ENCODE data around the gene UCHL1.

UCHL1 gene

DNA sequence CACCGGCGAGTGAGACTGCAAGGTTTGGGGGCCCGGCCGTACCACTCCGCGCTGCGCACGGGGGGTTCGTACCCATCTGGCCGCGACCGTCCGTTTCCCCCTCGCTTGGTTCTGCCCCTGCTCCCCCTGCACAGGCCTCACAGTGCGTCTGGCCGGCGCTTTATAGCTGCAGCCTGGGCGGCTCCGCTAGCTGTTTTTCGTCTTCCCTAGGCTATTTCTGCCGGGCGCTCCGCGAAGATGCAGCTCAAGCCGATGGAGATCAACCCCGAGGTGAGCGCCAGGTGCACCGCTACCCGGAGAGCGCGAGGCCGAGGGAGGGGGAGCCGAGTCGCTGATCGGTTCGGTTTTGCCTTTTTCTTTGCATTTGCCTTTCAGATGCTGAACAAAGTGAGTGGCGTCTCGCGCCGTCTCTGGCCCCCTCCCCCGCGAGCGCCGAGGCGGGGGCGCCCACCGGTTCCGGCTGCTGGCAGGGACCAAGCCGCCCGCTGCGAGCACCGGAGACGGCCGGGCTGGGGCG, at the start of gene UCHL1:
TSS of gene UCHL1 (plus strand) at position 189 of the 517 bp plus-strand sequence. CDS start at position 238, 49 bp downstream.
- no peak for DNase-seq (ENCODE audit: low read depth in 2 of 2)

DNA sequence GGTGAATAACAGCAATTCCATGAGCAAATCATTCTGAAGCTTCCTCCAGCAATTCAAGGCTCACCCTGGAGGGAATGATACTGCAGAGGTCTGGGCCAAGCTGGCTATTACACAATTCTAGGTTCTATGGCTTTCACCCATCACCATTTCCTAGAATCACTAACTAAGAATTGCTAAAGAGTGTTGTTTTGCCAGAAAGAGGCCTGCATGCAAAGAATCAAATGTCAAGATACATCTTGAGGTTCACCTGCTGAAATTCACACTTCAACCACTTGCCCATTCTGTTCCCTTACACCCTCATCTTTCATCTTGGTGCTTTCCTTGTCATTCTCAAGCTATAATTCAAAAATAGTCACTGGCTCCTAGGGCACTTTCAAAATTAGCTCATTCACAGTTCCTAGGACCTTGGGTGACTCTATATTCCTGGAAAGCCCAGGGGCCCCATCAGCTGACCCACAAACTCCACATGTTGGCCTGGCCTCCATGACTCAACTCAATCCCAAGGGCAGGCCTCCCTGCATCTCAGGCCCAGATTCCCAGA, 49.4 kb upstream of the UCHL1 start:
- DNase-seq (ENCODE audit: low read depth in 2 of 2) = no peak

DNA sequence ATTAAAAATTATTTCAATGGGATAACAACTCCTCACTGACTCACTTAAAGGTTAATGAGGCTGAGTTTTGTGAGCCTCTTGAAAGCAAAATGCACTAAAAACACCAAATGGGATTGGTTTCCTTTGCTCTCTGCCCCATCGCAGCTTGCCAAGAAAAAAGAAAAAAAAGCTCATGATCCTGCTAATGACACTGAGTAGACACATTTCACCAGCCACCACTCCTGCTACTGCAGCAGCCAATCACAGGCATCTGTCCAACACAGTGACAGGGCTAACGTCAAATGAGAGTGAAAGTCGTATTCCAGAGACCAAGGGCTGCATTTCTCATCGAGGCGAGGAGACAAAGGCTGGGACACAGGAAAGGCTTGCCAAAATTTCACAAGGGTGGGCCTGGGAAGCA, 47.5 kb upstream of the UCHL1 start:
- no peak for DNase-seq (ENCODE audit: low read depth in 2 of 2)

DNA sequence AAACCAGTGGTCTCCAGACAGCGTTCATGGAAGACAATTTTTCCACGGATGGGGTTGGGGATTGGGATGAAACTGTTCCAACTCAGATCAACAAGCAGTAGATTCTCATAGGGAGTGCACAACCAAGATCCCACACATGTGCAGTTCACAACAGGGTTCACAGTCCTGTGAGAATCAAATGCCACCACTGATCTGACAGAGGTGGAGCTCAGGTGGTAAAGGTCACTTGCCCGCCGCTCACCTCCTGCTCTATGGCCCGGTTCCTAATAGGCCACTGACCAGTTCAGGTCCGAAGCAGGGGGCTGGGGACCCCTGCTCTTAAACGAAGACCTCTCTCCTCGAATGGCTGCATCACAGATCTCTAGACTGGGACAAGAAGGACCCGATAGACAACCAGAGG, 46.8 kb upstream of the UCHL1 start:
- no peak for DNase-seq (ENCODE audit: low read depth in 2 of 2)

DNA sequence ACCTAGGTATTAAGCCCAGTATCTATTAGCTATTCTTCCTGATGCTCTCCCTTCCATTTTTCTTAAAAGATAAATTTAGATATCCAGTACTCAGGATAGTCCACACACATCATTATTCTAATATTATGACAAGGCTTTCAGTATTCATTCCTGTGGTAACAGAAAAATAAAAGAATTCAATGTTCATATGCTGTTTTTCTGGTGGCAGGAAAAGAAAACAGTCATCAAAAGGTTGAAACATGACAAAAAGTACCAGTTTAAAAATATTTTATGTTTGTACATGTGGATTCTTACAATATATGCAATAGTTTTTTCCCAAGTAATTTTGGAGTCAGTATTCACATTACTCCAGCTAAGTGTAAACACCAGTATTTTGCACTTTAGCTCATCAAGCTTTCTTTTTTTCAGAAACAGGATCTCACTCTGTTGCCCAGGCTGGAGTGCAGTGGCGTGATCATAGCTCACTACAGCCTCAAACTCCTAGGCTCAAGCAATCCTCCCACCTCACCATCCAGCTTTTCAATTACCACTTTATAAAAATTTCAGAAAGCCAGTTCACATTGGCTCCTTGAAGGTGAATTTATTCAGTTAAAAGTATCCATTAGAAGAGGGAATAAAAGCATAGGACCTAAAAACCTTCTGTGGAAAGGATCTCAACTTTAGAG, 44.6 kb upstream of the UCHL1 start:
- DNase-seq (ENCODE audit: low read depth in 2 of 2) = no peak

DNA sequence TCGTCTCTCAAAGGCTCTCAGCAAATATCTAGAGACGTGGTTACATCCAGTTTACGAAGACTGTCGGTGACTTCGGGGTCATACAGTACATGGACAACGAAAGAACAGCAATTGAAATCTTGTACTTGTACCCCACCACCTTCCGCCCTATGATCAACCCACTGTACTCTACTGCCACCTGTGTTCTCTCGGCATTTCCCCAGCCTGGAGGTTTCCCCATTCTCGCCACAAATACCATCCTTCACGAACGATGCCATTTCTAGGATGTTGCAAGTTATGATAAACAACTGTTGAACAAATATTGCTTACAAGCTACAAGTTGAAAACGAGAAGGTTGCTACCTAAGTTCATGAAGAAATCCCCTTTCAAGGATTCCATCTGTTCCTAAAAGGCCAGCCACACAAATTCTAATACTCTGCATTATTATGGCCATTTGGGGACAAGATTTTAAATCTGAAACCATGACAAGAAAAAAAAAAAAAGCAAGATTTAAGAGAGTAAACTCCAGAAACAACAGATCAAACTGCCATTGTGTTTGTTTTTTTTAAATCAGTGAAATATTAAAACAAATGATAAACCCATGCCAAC, 44.0 kb upstream of the UCHL1 start:
- no peak for DNase-seq (ENCODE audit: low read depth in 2 of 2)

DNA sequence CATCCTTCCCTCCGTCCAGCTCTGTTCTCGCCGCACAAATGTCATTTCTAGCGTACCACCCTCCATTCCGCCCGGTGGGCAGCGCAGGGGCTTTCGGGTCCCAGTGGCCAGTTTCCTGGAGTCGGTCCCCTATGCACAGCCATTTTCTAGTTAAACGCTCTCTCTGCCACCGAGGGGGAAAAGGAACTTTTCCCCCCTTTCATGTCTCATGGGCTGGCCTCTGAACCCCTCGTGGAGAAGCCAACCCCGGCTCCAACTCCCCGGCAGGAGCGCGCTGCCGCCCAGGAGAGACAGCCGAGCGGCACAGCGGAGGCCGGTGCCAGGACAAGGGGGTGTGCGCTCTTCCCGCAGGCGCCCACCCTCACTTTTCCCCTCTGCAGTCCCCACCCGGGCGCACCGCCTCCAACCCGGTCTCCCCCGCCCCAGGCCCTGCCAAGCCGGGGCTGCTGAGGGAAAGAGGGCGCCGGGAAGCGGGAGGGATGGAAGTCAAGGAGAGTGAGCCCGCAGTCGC, 43.0 kb upstream of the UCHL1 start:
- DNase-seq (ENCODE audit: low read depth in 2 of 2) = no peak

DNA sequence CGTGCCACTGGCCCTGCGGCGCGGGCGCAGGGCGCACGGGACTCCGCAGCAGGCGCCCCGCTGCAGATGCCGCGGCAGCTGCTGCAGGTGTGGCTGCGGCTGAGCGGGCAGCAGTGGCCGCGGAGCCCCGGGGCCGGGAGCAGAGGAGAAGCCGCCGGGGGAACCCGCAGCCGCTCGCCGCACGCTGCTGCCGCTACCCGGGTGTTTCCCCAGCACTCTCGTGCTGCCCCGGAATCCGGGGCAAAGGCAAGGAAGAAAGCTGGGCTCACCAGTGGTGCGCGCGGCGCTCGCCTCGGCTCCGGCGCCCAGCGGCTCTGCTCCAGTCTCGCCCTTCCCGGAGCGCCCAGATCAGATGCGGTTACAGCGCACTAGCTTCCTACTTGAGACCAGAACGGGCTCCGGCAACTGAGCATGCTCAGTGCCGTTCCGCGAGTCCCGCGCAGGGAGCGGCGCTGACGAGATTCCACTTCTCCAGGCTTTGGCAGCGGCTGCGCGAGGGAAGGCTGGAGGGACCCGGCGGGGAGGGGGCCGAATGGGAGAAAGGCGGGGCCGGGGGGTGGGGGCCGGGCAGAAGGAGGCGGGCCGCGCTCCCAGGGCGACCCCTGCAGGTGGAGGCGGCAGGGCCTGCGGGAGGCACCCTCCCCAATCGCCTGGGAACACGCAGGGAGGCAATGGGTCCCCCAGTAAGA, 42.4 kb upstream of the UCHL1 start, which contains the start of gene APBB2:
TSS of gene APBB2 (minus strand) at position 407 of the 689 bp plus-strand sequence. CDS start 181,288 bp downstream, outside the sequence.
- DNase-seq (ENCODE audit: low read depth in 2 of 2) = no peak

DNA sequence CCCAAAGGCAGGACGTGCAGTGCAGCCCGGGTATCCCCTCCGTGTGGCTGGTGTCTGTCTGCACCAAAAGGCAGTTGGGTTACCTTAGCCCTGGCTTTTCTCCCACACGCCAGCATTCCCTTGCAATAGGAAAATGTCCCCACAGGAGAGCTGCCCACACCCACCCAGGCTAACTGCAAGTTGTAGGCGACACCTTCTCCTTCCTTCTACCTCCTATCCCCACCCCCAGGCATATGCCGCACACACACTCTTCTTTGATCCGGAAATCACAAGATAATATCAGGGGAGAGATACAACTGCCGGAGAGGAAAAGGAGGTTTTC, 41.9 kb upstream of the UCHL1 start:
- no peak for DNase-seq (ENCODE audit: low read depth in 2 of 2)

DNA sequence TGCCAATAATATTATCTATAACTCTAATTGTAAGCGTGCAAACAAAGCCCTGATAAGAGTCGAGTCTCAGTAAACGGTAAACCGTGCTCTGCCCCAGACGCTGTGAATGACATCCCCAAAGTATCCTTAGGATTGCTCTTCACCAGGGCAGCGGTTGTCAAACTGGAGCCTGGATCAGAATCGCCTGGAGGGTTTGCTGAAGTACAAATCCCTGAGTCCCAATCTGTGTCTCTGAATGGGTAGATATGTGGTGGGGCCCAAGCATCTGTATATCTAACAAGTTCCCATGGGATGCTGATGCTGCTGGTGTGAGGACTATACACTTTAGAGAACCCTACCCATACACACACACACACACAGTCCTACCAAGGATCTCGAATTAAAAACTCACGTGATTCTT, 41.6 kb upstream of the UCHL1 start:
- no peak for DNase-seq (ENCODE audit: low read depth in 2 of 2)

DNA sequence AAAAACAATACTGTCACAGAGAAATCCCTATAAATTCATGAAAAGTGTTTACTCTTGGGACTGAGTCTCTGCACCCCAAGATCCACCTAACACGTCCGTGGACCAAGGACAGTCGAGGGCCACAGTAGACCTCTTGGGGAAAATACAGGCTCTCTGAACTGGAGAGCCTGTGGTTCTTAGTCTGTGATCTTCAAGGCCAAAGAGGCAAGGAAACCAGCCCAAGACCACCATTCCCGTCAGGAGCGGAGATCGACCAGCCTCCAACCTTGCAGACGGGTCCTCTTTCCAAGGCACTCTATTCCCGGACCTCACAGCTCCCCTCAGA, 40.8 kb upstream of the UCHL1 start:
- no peak for DNase-seq (ENCODE audit: low read depth in 2 of 2)

DNA sequence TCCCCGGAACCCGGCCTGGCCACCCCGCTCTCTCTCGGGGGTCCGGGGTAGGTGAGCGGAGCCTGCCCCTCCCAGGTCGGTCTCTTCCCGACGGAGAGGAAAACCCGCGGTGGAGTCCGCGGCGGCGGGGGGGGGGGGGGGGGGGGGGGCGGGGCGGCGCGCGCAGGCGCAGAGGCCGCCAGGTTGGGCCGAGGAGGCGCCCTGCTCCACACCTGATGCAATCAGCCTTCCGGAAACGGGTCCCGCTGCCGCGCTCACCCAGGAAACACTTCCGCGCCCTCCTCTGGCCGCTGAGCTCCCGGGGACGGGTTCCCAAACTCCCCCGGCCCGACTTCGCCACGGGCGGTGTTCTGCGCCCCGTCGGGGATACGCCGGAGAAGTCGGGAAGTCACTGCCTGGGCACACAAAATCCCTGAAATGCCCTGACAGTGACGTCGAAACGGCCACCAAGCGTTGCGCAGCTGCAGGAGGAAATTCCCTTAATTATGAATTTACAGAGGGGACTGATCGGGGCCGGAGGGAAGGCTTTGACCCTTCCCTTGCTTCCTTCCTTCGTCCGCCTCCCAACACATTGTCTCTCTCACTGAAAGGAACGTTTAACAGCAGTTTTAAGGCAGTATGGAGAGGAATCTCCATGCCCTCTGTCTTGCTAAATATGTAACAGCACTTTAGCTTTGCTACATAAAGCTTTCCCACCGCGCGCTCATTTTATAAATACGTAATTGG, 40.3 kb upstream of the UCHL1 start:
- no peak for DNase-seq (ENCODE audit: low read depth in 2 of 2)

DNA sequence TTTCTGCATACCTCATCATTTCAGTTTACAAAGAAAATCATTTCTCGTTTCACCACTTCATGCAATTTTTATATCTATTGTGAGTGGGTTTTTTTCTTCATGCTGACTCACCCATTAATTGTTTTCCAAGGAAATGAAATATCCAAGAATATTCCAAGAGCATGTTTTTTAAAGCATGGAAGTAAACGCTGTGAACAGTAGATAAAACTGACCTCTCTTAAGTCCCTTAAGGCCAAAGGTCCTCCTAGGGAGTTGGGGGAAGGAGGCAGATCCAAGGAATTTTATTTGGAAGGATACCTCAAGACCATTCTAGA, 39.8 kb upstream of the UCHL1 start:
- no peak for DNase-seq (ENCODE audit: low read depth in 2 of 2)

DNA sequence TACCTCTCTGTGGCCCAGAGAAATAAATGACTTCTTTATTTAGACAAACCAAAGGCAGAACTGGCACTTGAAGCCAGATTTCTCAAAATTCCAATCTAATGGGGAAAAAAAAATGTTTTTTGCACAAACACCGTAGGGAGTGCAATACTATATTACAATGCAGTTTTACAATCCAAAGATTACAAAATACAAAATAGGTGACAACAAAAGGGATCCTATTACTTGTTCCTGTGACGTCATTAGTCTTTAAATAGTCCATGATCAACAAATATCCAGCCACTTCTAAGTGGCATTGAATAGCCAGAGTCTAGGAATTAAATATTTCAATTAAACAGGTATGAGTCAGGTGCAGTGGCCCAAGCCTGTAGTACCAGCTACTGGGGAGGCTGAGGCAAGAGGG, 39.4 kb upstream of the UCHL1 start:
- no peak for DNase-seq (ENCODE audit: low read depth in 2 of 2)

DNA sequence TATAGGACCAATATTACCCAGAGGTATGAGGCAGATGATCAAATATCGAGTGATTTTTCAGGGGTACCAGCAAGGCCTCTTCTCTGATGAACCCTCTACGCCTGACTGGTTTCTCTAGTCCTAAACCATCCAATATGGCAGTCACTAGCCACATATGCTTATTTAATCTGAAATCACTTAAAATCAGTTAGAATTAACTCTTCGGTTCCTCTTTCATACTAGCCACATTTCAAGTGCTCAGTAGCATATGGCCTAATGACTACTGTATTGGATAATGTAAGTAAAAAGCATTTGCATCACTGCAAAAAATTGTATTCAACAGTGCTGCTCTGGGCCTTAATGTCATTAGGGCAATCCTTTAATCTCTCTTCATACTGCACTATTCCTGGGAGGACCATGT, 38.0 kb upstream of the UCHL1 start:
- no peak for DNase-seq (ENCODE audit: low read depth in 2 of 2)

DNA sequence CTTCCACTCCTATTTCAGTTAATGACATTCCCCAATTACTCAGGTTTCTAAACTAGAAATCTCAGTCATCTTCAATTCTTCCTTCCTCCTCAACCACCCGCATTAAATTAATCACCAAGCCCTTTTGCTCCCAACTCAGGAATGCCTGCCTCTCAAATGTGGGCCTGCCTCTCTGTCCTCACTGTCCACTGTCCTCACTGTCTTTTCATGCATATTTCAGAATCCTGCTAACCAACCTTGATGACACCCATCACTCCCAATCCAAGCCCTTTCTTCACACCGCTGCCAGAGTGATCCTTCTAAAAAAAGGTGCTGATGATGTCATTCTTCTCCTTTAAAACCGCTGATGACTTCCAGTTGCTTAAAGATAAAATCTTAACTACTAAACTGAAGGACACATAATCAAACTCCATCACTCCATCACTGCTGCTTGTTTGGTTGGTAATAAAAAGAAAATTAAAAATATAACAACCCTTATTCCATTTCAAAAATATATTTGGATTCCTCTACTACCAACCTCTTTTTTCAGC, 37.2 kb upstream of the UCHL1 start:
- no peak for DNase-seq (ENCODE audit: low read depth in 2 of 2)

DNA sequence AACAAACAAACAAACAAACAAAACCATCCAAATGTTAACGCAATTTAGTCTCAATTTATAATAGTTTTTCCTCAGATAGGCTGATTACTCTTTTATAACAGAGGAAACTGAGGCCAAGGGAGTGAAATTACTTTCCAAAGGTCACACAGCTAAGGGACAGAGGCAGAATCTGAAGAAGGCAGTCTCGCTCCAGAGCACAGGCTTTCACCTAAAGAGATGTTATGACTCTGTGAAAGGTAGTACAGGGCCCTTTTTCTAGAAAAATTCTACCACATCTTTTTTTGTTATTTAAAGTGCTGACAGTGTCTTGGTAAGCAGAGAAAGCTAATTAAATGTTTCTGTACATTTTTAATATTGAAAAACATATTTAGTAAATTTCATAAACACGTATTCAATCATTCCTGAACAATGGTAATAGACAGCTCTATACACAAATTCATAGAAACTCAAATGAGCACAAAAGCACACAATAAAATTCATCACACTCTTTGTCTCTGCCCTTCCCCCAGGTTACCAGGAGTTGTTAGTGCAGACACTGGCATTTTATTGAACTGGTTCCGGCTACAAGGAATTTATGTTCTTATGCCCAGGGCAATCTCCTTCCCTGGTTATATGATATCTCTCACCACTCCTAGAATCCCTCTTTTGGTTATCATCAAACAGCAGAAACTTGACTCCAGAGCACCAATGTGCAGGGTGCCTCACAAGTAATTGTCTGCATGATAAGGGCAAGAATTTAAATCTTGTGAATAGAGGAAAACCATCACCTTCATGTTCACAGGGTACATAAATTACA, 34.7 kb upstream of the UCHL1 start:
- no peak for DNase-seq (ENCODE audit: low read depth in 2 of 2)

DNA sequence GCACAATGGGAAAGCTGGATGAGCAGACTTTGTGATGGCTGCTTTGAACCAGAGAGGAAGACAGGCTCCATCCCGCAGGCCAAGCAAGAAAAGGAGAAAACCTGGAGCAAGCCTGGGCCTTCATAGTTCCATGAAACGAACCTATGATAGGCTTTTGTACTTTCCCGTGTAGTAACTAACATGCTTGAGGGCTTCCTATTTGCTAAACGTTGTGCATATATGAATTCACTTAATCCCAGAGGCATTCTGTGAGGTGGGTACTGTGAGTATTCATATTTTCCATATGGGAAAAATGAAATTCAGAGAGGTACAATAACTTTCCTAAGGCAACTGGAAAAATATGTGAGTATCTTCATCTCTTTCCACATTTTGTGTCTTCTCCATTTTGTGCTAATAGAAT, 28.8 kb upstream of the UCHL1 start:
- no peak for DNase-seq (ENCODE audit: low read depth in 2 of 2)

DNA sequence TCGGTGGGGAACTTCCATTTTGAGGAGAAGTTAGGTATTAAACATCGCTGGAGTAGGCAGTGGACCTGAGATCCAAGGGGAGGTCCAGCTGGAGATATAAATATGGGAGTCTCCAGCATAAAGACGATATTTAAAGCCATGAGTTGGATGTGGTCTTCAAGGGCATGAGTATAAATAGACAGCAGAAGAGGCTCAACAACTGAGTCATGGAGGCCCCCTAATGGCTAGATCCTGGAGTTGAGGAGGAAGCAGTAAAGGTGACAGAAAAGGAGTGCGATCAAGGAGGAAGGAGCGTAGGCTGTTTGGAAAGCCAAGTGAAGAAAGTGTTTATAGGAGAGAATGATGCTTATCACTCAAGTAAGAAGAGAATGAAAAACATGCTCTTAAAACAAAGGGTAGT, 24.3 kb upstream of the UCHL1 start:
- no peak for DNase-seq (ENCODE audit: low read depth in 2 of 2)

DNA sequence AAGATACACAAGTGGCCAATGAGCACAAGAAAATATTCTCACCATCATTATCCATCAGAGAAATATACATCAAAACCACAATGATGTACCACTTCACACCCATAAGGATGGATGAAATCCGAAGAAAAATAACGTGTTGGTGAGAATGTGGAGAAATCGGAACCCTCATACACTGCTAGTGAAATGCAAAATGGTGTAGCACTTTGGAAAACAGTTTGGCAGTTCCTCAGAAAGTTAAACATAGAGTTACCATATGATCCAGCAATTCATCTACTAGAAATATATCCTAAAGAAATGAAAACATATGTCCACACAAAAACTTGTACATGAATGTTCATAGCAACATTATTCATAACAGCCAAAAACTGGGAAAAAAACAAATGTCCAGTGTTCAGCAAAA, 23.9 kb upstream of the UCHL1 start:
- DNase-seq (ENCODE audit: low read depth in 2 of 2) = no peak

DNA sequence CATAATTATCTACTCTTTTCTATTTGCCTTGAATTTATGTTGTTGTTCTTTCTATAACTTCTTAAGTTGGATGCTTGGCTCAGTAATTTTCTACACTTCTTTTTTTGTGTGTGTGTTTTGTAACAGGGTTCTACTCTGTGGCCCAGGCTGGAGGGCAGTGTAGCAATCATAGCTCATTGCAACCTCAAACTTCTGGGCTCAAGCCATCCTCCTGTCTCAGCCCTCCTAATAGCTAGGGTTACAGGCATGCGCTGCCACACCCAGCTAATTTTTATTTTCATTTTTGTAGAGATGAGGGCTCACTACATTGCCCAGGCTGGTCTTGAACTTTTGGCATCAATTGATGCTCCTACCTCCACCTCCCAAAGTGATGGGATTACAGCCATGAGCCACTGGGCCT, 20.7 kb upstream of the UCHL1 start:
- DNase-seq (ENCODE audit: low read depth in 2 of 2) = no peak

Measured in stimulated activated CD8-positive, alpha-beta memory T cell treated with anti-CD3 and anti-CD28 coated beads, Interleukin-7, amount 100 ng/mL, for 1 hour (primary cell).